Gastroesophageal sphincter (tissue), 4 donors: ENCODE measurements around the gene IGF2BP1. TPM values are rescaled to one million over a fixed set of nuclear protein-coding genes. Genes with fewer than 3 reads are reported as not detected.

Source experiments
- ATAC-seq: fragments of 150-250 bp; one replicate; pipeline ENCODE4 v1.9.1; 2016; ENCODE audit warnings: mild to moderate bottlenecking, moderate library complexity
- H3K27ac ChIP-seq, 4 donors: fragments of 200-600 bp; sonication (generic) in 3 of 4; 1 replicate in 3 of 4; 2 replicates in 1 of 4; pipeline ENCODE4 v1.5.1; 2016 to 2019
- H3K27me3 ChIP-seq: fragments of 200-600 bp; sonication (generic); one replicate; pipeline ENCODE4 v1.5.1; 2019
- H3K36me3 ChIP-seq, 2 donors: fragments of 200-600 bp; sonication (generic); one replicate each; pipeline ENCODE4 v1.5.1; 2019; ENCODE audit warnings: control low read depth in 1 of 2
- H3K4me1 ChIP-seq, 3 donors: fragments of 200-600 bp; sonication (generic); 1 replicate in 2 of 3; 2 replicates in 1 of 3; pipeline ENCODE4 v1.5.1; 2016 to 2019; ENCODE audit warnings: control low read depth in 2 of 3
- H3K4me3 ChIP-seq, 2 donors: fragments of 200-600 bp; sonication (generic); one replicate each; pipeline ENCODE4 v1.5.1; 2019; ENCODE audit warnings: mild to moderate bottlenecking in 1 of 2, moderate library complexity in 1 of 2
- H3K9me3 ChIP-seq, 3 donors: fragments of 200-600 bp; sonication (generic); one replicate each; pipeline ENCODE4 v1.5.1; 2017 to 2019; ENCODE audit warnings: control low read depth in 2 of 3
- CTCF ChIP-seq, 4 experiments: fragments of 200-600 bp in 2 of 4; fragments of 450-650 bp in 2 of 4; sonication (generic) in 1 of 4; IDR thresholded peaks; one replicate each; pipeline ENCODE4 v1.5.1; 2017 to 2019; ENCODE audit warnings: antibody characterized with exemption in 4 of 4, mild to moderate bottlenecking in 2 of 4, moderate library complexity in 2 of 4
- EP300 ChIP-seq: sonication (generic); formaldehyde crosslinking; IDR thresholded peaks from one replicate; pipeline ENCODE4 v1.6.1; 2017; ENCODE audit warnings: antibody characterized with exemption, mild to moderate bottlenecking
- POLR2A ChIP-seq, 2 donors: fragments of 450-650 bp; IDR thresholded peaks; one replicate each; pipeline ENCODE4 v1.6.1; 2017; ENCODE audit warnings: antibody characterized with exemption in 2 of 2, mild to moderate bottlenecking in 2 of 2, moderate library complexity in 1 of 2
- POLR2AphosphoS5 ChIP-seq: sonication (generic); formaldehyde crosslinking; IDR thresholded peaks from one replicate; pipeline ENCODE4 v1.6.1; 2017; ENCODE audit warnings: antibody characterized with exemption
- WGBS, 2 donors: methylation state at CpG; one replicate each; pipeline ENCODE4 v1.1.5; 2018; ENCODE audit warnings: low coverage in 1 of 2; 5-methylcytosine and 5-hydroxymethylcytosine counted together
- total RNA-seq, 4 donors: library from RNA; depleted of rRNA; stranded (reverse); fragments of >200 nt; gene quantifications; one replicate each; pipeline ENCODE4 v1.1.0, GENCODE V29; 2016

IGF2BP1 gene
- total RNA-seq, 4 donors from 2014 or later, result 0.04 TPM; not detected in 3

GRCh38 chr17:49053171-49053829, 56.1 kb downstream of the IGF2BP1 start:
- no peaks in the 10 kb centered on the region for H3K4me1 ChIP-seq
- H3K27ac ChIP-seq, result no peak overlapping the region
- H3K36me3 ChIP-seq, result no peaks in the 10 kb centered on the region
- no peak overlapping the region for H3K4me3 ChIP-seq
- no peaks in the 10 kb centered on the region for H3K9me3 ChIP-seq
- TF ChIP-seq CTCF (IDR thresholded peaks at IDR 0.05), result no peak
- TF ChIP-seq POLR2AphosphoS5, result no peak
- TF ChIP-seq EP300, result no peak
- no CpG with 5 or more reads among the region's 6 CpGs for WGBS, 2 donors
- H3K27me3 ChIP-seq, result peaks cover 47% of the 10 kb centered on the region
- no peak for ATAC-seq

GRCh38 chr17:49054342-49055092, 57.3 kb downstream of the IGF2BP1 start:
- Histone ChIP-seq H3K4me1 (no peaks in the 10 kb centered on the region), H3K27me3 (peaks cover 59% of the 10 kb centered on the region), H3K9me3 (no peaks in the 10 kb centered on the region), H3K4me3 (no peak overlapping the region), H3K27ac (no peak overlapping the region), H3K36me3 (no peaks in the 10 kb centered on the region)
- TF ChIP-seq CTCF (IDR thresholded peaks at IDR 0.05) (no peak), POLR2AphosphoS5 (no peak), POLR2A (IDR thresholded peaks at IDR 0.05) (no peak), EP300 (no peak)
- 74 to 100% methylated on average over 1 to 5 of the region's 6 CpGs for WGBS, 2 donors
- no peak for ATAC-seq

- Histone ChIP-seq H3K36me3 (no peaks in the 10 kb centered on the region), H3K27ac (no peak overlapping the region), H3K4me3 (no peak overlapping the region), H3K4me1 (no peaks in the 10 kb centered on the region), H3K27me3 (peaks cover 55% of the 10 kb centered on the region), H3K9me3 (no peaks in the 10 kb centered on the region)
- WGBS, 2 donors, result 55 to 58% methylated on average over 5 to 7 of the region's 7 CpGs
- TF ChIP-seq POLR2AphosphoS5 (no peak), POLR2A (IDR thresholded peaks at IDR 0.05) (no peak), CTCF (IDR thresholded peaks at IDR 0.05) (no peak), EP300 (no peak)
- ATAC-seq, result no peak
These were observed 58.2 kb downstream of the IGF2BP1 start for GRCh38 chr17:49055181-49055927.

- TF ChIP-seq CTCF (IDR thresholded peaks at IDR 0.05), result no peak
- no peak for TF ChIP-seq POLR2AphosphoS5
- TF ChIP-seq POLR2A (IDR thresholded peaks at IDR 0.05), result no peak
- no peak for TF ChIP-seq EP300
- H3K36me3 ChIP-seq, result no peaks in the 10 kb centered on the region
These were observed 64.3 kb downstream of the IGF2BP1 start for GRCh38 chr17:49061524-49061943.

More at GRCh38 chr17:49061524-49061943, 64.3 kb downstream of the IGF2BP1 start:
- no peaks in the 10 kb centered on the region for H3K9me3 ChIP-seq
- H3K27me3 ChIP-seq, result peaks cover 32% of the 10 kb centered on the region
- ATAC-seq, result no peak
- no peak overlapping the region for H3K4me3 ChIP-seq
- no peak overlapping the region for H3K27ac ChIP-seq
- H3K4me1 ChIP-seq, result peaks cover 0 to 7% (median 0%) of the 10 kb centered on the region in 3 donors
- WGBS, 2 donors, result 41 to 70% methylated on average over 3 to 7 of the region's 7 CpGs
